Astrocyte of the spinal cord (primary cell): ENCODE measurements around the gene PRAMEF11.
A peak's percentile ranks its signal among the peaks of the same experiment; 100 is the strongest.
"Not testable (repeated sequence)": the region's sequence is repeated elsewhere in the genome, so short reads cannot be mapped to it uniquely, and the experiment has no call there.

Source experiments
- DNase-seq: peaks from one replicate; pipeline ENCODE4 v3.0.0; 2011; ENCODE audit warnings: low read depth, low spot score
- H3K4me3 ChIP-seq: 2 replicates; pipeline ENCODE4 v1.5.1; 2011; ENCODE audit warnings: low read depth, mild to moderate bottlenecking, low read length, moderate library complexity
- CTCF ChIP-seq: IDR thresholded peaks from 2 replicates; pipeline ENCODE4 v1.5.1; 2012; ENCODE audit warnings: low read depth, mild to moderate bottlenecking, low read length, inconsistent platforms
- in situ Hi-C: cut with HindIII; loops from 2 replicates; pipeline ENCODE4 v1.10.0; 2017; ENCODE audit warnings: low sequenced_read_pairs

PRAMEF11 gene

GRCh38 chr1:12831310-12831709, at the start of gene PRAMEF11:
TSS of gene PRAMEF11 (minus strand) at chr1:12831410. CDS start at chr1:12828789, 2,621 bp downstream.
- in situ Hi-C loops, DNase-seq, H3K4me3 ChIP-seq: not testable (repeated sequence)

GRCh38 chr1:12878453-12878852, 47.2 kb upstream of the PRAMEF11 start:
- DNase-seq, in situ Hi-C loops, H3K4me3 ChIP-seq: not testable (repeated sequence)

DNA sequence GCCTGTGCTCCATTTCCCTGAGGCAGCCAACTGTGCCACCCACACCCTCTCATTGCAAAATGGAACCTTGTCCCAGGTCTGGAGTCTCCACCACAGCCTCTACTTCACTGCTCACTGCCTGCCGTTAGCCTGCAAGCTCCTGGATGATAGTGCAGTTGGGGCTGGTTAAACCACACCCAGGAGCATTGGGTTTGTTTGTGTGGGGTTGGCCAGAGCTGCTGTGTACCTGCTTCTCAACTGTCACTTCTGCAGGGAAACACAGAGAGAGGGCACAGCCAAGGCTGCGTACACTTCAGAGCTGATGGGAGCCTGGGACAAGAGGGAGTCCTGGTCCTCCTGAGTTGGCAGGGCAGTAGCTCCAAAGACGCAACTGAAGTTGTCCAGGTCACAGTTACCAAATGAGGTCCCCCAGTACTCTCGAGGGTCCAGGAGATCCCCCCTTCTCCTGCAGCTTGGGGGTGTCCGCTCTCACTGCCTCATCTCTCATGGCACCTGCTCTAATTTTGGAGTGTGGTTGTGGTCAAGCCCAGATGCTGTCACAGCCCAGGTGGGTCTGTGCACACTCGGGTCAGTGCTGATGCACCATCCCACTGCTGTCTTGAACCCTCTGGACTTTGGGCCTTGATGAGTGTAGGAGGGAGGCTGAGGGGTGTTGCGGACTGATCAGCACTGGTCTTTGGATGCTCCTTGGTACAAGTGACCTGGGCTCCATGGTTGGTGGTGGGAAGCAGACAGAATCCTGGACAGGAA, 32.1 kb upstream of the PRAMEF11 start:
- DNase-seq, H3K4me3 ChIP-seq, in situ Hi-C loops: not testable (repeated sequence)

- H3K4me3 ChIP-seq, DNase-seq, in situ Hi-C loops: not testable (repeated sequence)
Measured at GRCh38 chr1:12856786-12857185, 25.6 kb upstream of the PRAMEF11 start, which contains the start of gene PRAMEF2. TSS of gene PRAMEF2 (plus strand) at chr1:12857086. CDS start at chr1:12859010, 1,924 bp downstream.

DNA sequence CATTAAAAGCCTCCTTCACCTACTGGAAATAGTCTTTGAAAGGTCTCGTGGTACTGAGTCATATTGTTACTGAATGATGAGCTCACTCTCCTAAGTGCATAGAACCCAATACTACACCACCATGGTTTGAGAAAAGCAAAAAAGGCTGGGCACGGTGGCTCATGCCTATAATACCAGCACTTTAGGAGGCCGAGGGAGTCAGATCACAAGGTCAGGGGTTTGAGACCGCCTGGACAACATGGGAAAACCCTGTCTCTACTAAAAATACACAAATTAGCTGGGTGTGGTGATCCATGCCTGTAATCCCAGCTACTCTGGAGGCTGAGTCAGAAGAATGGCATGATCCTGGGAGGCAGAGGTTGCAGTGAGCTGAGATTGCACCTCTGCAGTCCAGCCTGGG, 20.6 kb upstream of the PRAMEF11 start:
- no peak for TF ChIP-seq CTCF
- no peak overlapping the region for H3K4me3 ChIP-seq
- in situ Hi-C loops: no loop called here
- DNase-seq: no peak

DNA sequence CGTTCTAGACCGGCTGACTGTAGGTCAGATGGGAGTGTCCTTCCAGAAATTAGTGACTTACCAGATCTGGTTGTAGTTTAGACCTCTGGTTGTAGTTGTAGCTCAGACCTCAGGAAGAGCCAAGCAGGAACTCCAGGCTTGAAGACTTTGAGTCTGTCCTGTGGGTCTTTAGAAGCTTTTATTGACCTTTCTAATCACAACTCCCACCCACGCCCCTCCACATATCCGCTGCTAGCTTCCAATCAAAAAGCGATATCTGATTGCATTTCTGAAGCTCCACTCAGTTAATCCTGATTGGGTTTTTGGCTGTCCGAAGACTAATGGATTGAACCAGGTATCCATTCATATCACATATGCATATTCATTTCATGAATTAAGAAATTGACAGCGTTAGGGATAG, 17.4 kb upstream of the PRAMEF11 start, which contains the start of gene HNRNPCL1:
HNRNPCL1 (minus strand) TSS at position 101 of the 400 bp plus-strand sequence. CDS start 431 bp downstream, outside the sequence.
- DNase-seq, H3K4me3 ChIP-seq, in situ Hi-C loops: not testable (repeated sequence)

DNA sequence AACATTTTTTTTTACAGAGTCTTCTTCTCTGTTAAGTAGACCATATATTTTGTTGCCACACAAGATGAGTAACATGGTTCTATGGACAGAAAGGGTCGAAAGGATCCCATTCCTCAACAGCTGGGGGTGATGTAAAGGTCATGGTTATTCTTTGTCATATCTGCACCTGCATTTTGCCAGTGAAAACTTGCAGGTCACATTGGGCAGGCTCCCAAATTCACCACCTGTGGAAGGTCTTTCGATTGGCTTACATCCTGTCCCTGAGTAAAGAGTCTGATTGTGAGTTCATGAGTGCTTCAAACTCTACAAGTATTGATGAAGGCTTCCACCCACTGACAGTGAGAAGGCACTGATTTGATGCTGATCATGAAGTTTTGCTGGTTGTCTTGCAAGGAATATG, 2.0 kb upstream of the PRAMEF11 start:
- H3K4me3 ChIP-seq, in situ Hi-C loops: not testable (repeated sequence)

GRCh38 chr1:12819061-12819460, 12.1 kb downstream of the PRAMEF11 start:
- in situ Hi-C loops, H3K4me3 ChIP-seq, DNase-seq: not testable (repeated sequence)

More for the DNA sequence above, 2.0 kb upstream of the PRAMEF11 start:
- not testable (repeated sequence) for DNase-seq

DNA sequence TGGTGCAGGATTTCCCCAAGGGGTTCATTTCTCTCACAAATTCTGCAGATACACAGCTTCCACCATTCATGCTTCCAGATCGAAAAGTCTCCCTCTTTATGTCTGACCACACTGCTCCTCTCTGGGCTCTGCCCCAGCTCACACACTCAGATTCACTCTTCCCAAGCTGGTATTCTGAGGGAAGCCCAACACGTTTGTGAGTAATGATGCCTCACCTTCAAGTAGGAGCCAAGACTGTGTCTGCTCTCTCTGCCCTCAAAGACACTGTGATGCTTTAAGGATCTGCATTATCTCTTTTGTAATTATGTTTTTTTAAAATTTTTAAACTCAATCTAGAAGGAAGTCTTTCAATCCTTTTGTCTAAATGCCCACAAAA, 19.8 kb downstream of the PRAMEF11 start:
- DNase-seq: no peak
- in situ Hi-C loops: no loop called here
- TF ChIP-seq CTCF: no peak

DNA sequence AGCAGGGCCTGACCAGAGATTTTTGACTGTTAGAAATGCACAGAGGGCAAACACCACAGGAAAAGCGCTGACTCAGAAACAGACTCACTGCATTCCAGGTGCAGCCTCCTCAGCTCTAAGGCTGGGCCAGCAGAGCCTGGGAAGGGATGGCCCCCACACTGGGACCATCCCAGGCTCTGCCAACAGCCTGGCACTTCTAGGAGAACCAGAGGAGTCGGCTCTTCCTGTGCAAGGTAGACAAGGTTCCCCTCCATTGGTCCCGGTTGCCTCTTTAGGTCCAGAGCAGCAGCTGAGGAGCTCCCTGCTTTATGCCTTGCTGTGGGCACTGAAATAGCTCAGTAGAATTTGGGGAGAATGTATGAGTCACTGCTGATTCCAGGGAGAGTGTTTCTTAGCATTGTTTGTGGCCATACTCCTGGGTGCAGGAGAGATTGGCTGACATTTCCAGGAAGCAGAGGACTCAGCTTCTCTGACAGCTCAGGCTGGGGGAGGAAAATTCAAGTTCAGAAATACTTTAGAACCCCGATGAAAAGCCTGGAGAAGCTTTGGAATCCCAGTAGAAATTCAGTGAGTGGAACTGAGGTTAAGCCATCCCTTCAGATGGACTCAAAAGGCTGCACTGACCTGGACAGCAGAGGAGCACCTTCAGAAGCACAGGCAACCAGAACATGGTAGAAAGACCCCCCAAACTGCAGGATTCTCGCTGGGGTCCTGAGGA, 20.4 kb downstream of the PRAMEF11 start:
- TF ChIP-seq CTCF: no peak
- in situ Hi-C loops: no loop called here
- no peak overlapping the region for H3K4me3 ChIP-seq
- DNase-seq: peak; percentile 3

More for the DNA sequence above, 19.8 kb downstream of the PRAMEF11 start:
- H3K4me3 ChIP-seq: no peak overlapping the region
